Activated T-cell treated with anti-CD3 and anti-CD28 coated beads, Interleukin-2, amount 50 U/mL, for 4 hours (primary cell): Measurements from ENCODE around the gene PPP1R16B. TPM values are rescaled to one million over a fixed set of nuclear protein-coding genes. Genes with fewer than 3 reads are reported as not detected.
"Not testable (repeated sequence)": the region's sequence is repeated elsewhere in the genome, so short reads cannot be mapped to it uniquely, and the experiment has no call there.

Experiments
- ATAC-seq, 2 donors: fragments of 200-7000 bp; cut with Tn5 transposase; one replicate each; pipeline ENCODE4 v1.10.0; 2021
- DNase-seq: peaks from one replicate; pipeline ENCODE4 v3.0.0-alpha.2; 2020
- H3K27me3 Mint-ChIP-seq: one replicate; pipeline ENCODE4 v1.8.0; 2021; ENCODE audit warnings: low read depth, mixed read lengths
- H3K36me3 Mint-ChIP-seq: one replicate; pipeline ENCODE4 v1.8.0; 2022; ENCODE audit warnings: mixed read lengths; ENCODE audit not compliant: insufficient read depth
- H3K4me1 Mint-ChIP-seq: one replicate; pipeline ENCODE4 v1.8.0; 2021; ENCODE audit warnings: low read depth, mixed read lengths
- H3K4me3 Mint-ChIP-seq: one replicate; pipeline ENCODE4 v1.8.0; 2021; ENCODE audit warnings: mild to moderate bottlenecking, moderate library complexity, mixed read lengths
- H3K9me3 Mint-ChIP-seq: one replicate; pipeline ENCODE4 v1.8.0; 2021; ENCODE audit warnings: mixed read lengths
- total RNA-seq, 3 donors: library from RNA; stranded (reverse); gene quantifications; one replicate each; pipeline ENCODE4 v1.2.1, GENCODE V29; 2021

Gene PPP1R16B
- total RNA-seq, 3 donors from 2014 or later, result 148 to 163 (median 160) TPM

- H3K4me3 Mint-ChIP-seq, result no peak overlapping the region
- ATAC-seq (no peak), DNase-seq (no peak)
- H3K4me1 Mint-ChIP-seq, result peaks cover 8% of the 10 kb centered on the region
- no peaks in the 10 kb centered on the region for H3K36me3 Mint-ChIP-seq
- H3K9me3 Mint-ChIP-seq, result no peaks in the 10 kb centered on the region
- H3K27me3 Mint-ChIP-seq, result no peaks in the 10 kb centered on the region
Measured at GRCh38 chr20:38957235-38957876, 151.9 kb downstream of the PPP1R16B start.

GRCh38 chr20:38957915-38958485 lies 152.5 kb downstream of the PPP1R16B start:
- H3K4me1 Mint-ChIP-seq, result peaks cover 13% of the 10 kb centered on the region
- no peaks in the 10 kb centered on the region for H3K9me3 Mint-ChIP-seq
- H3K27me3 Mint-ChIP-seq, result no peaks in the 10 kb centered on the region
- DNase-seq (no peak), ATAC-seq (no peak)
- no peak overlapping the region for H3K4me3 Mint-ChIP-seq
- no peaks in the 10 kb centered on the region for H3K36me3 Mint-ChIP-seq

GRCh38 chr20:38960187-38960687 lies 154.7 kb downstream of the PPP1R16B start:
- not testable (repeated sequence) for H3K27me3 Mint-ChIP-seq, ATAC-seq, H3K36me3 Mint-ChIP-seq, H3K4me3 Mint-ChIP-seq, H3K9me3 Mint-ChIP-seq, DNase-seq
- peaks cover 24% of the 10 kb centered on the region for H3K4me1 Mint-ChIP-seq

- Mint-ChIP-seq H3K36me3 (peaks cover 9% of the 10 kb centered on the region), H3K27me3 (no peaks in the 10 kb centered on the region), H3K4me1 (peaks cover 24% of the 10 kb centered on the region), H3K9me3 (no peaks in the 10 kb centered on the region), H3K4me3 (peak overlapping the region; percentile 96)
- no peak for ATAC-seq
- peak; percentile 15 for DNase-seq
Measured at GRCh38 chr20:38961530-38962043, 156.1 kb downstream of the PPP1R16B start.

- Mint-ChIP-seq H3K4me1 (peaks cover 24% of the 10 kb centered on the region), H3K9me3 (no peaks in the 10 kb centered on the region), H3K36me3 (peaks cover 9% of the 10 kb centered on the region), H3K4me3 (peak within 1 kb of the TSS; percentile 96), H3K27me3 (no peaks in the 10 kb centered on the region)
- ATAC-seq (peak; percentile 99 to 100), DNase-seq (peak; percentile 99)
Measured at GRCh38 chr20:38962044-38962927, 156.8 kb downstream of the PPP1R16B start, which contains the start of gene DHX35. Gene DHX35, plus strand, starts transcription at chr20:38962344. Its CDS starts 24 bp downstream, at chr20:38962368.

- H3K4me1 Mint-ChIP-seq, result peaks cover 24% of the 10 kb centered on the region
Measured at GRCh38 chr20:38962928-38963401, 157.5 kb downstream of the PPP1R16B start.

GRCh38 chr20:38963745-38964144 lies 158.2 kb downstream of the PPP1R16B start:
- H3K4me1 Mint-ChIP-seq, result peaks cover 24% of the 10 kb centered on the region
- no peaks in the 10 kb centered on the region for H3K9me3 Mint-ChIP-seq
- H3K27me3 Mint-ChIP-seq, result no peaks in the 10 kb centered on the region
- no peak overlapping the region for H3K4me3 Mint-ChIP-seq
- H3K36me3 Mint-ChIP-seq, result peaks cover 9% of the 10 kb centered on the region
- ATAC-seq (no peak), DNase-seq (no peak)

More at GRCh38 chr20:38962928-38963401, 157.5 kb downstream of the PPP1R16B start:
- Mint-ChIP-seq H3K9me3 (no peaks in the 10 kb centered on the region), H3K4me3 (peak overlapping the region; percentile 96), H3K27me3 (no peaks in the 10 kb centered on the region), H3K36me3 (peaks cover 9% of the 10 kb centered on the region)
- DNase-seq (no peak), ATAC-seq (no peak)

- H3K4me3 Mint-ChIP-seq, result no peak overlapping the region
- no peak for ATAC-seq
- DNase-seq, result no peak
Measured at GRCh38 chr20:38965264-38965663, 159.8 kb downstream of the PPP1R16B start.

GRCh38 chr20:38968090-38968489 lies 162.6 kb downstream of the PPP1R16B start:
- no peak for DNase-seq
- peaks cover 10% of the 10 kb centered on the region for H3K4me1 Mint-ChIP-seq
- no peak overlapping the region for H3K4me3 Mint-ChIP-seq
- no peak for ATAC-seq
- H3K36me3 Mint-ChIP-seq, result peaks cover 31% of the 10 kb centered on the region
- no peaks in the 10 kb centered on the region for H3K9me3 Mint-ChIP-seq
- no peaks in the 10 kb centered on the region for H3K27me3 Mint-ChIP-seq

More at GRCh38 chr20:38965264-38965663, 159.8 kb downstream of the PPP1R16B start:
- Mint-ChIP-seq H3K4me1 (peaks cover 24% of the 10 kb centered on the region), H3K27me3 (no peaks in the 10 kb centered on the region), H3K36me3 (peaks cover 11% of the 10 kb centered on the region), H3K9me3 (no peaks in the 10 kb centered on the region)

GRCh38 chr20:38969708-38970107 lies 164.2 kb downstream of the PPP1R16B start:
- ATAC-seq, result no peak
- H3K9me3 Mint-ChIP-seq, result no peaks in the 10 kb centered on the region
- H3K27me3 Mint-ChIP-seq, result no peaks in the 10 kb centered on the region
- H3K4me1 Mint-ChIP-seq, result peaks cover 7% of the 10 kb centered on the region
- peaks cover 44% of the 10 kb centered on the region for H3K36me3 Mint-ChIP-seq
- no peak for DNase-seq
- no peak overlapping the region for H3K4me3 Mint-ChIP-seq

GRCh38 chr20:38970302-38970701 lies 164.8 kb downstream of the PPP1R16B start:
- no peaks in the 10 kb centered on the region for H3K27me3 Mint-ChIP-seq
- H3K36me3 Mint-ChIP-seq, result peaks cover 44% of the 10 kb centered on the region
- no peak for DNase-seq
- H3K9me3 Mint-ChIP-seq, result no peaks in the 10 kb centered on the region
- H3K4me1 Mint-ChIP-seq, result peaks cover 9% of the 10 kb centered on the region
- no peak overlapping the region for H3K4me3 Mint-ChIP-seq
- no peak for ATAC-seq
